Measurements from ENCODE around the gene GALNS. TPM values are rescaled to one million over a fixed set of nuclear protein-coding genes. Genes with fewer than 3 reads are reported as not detected.
A peak's percentile ranks its signal among the peaks of the same experiment; 100 is the strongest.

Gene GALNS
- total and polyA plus RNA-seq, 9 donors = 14.0 to 40.4 (median 21.6) TPM

GRCh38 chr16:88818575-88818874 is 38.2 kb downstream of the GALNS start:
- TF ChIP-seq POLR2A (IDR thresholded peaks at IDR 0.05) = no peak
- no peaks in the 10 kb centered on the region for H3K9me3 ChIP-seq
- no peak for DNase-seq
- H3K4me3 ChIP-seq = no peak overlapping the region
- no peaks in the 10 kb centered on the region for H3K27me3 ChIP-seq
- 74 to 87% (median 78%) methylated on average over 18 of the region's 18 CpGs for WGBS, 3 donors
- H3K4me1 ChIP-seq (ENCODE audit: insufficient read depth) = no peaks in the 10 kb centered on the region
- no peak overlapping the region for H3K27ac ChIP-seq
- H3K36me3 ChIP-seq = no peaks in the 10 kb centered on the region
- intact Hi-C loops (cut with DNase I) = loop anchor here in 1 of 4 donors (5.0 kb wide), 1 partner anchor 39 kb away; the partner anchor contains the start of genes GALNS and TRAPPC2L

DNA sequence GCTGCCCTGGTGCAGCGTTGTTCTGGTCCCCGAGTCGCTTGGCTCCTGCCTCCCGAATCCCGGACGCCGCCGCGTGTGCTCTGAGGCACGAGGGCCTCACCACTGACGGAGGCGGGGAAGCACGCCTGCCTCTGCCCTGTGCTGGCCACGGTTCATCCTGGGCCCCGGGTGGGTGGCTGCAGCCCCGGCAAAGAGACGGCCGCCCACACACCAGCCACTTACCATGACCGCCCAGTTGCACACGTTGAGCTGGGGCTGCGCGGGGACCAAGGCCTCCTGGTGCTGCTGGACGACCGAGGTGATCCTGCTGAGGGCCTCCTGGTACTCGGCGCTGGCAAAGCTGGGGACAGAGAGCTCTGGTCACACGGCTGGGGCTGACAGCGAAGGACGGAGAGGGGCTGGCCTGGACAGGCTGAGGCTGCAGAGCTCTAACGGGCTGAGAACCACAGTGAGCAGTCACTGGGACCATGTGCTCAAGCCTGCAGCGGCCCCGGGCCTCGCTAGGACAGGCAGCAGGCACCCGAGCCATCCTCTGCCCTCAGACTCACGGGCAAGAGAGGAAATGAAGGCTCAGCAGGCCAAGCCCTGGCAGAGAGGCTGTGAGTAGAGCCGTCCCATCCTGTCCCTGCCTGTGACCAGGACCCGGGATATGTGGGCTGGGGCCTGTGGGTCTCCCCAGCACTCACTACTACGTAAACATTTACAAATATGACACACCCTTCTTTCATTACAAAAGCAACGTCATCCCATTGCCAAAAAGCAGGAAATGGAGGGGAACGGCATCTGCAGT is 38.8 kb downstream of the GALNS start:
- H3K9me3 ChIP-seq = no peaks in the 10 kb centered on the region
- TF ChIP-seq POLR2A (IDR thresholded peaks at IDR 0.05) = no peak
- no peak for TF ChIP-seq EP300 (IDR thresholded peaks at IDR 0.05)
- TF ChIP-seq, protein P1, sequence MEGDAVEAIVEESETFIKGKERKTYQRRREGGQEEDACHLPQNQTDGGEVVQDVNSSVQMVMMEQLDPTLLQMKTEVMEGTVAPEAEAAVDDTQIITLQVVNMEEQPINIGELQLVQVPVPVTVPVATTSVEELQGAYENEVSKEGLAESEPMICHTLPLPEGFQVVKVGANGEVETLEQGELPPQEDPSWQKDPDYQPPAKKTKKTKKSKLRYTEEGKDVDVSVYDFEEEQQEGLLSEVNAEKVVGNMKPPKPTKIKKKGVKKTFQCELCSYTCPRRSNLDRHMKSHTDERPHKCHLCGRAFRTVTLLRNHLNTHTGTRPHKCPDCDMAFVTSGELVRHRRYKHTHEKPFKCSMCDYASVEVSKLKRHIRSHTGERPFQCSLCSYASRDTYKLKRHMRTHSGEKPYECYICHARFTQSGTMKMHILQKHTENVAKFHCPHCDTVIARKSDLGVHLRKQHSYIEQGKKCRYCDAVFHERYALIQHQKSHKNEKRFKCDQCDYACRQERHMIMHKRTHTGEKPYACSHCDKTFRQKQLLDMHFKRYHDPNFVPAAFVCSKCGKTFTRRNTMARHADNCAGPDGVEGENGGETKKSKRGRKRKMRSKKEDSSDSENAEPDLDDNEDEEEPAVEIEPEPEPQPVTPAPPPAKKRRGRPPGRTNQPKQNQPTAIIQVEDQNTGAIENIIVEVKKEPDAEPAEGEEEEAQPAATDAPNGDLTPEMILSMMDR (IDR thresholded peaks at IDR 0.05) = no peak
- H3K4me3 ChIP-seq = no peak overlapping the region
- DNase-seq = no peak
- no peak overlapping the region for H3K27ac ChIP-seq
- H3K4me1 ChIP-seq (ENCODE audit: insufficient read depth) = no peaks in the 10 kb centered on the region
- intact Hi-C loops (cut with DNase I) = loop anchor here in 1 of 4 donors (5.0 kb wide), 1 partner anchor 39 kb away; the partner anchor contains the start of genes GALNS and TRAPPC2L
- H3K36me3 ChIP-seq = no peaks in the 10 kb centered on the region
- 80 to 85% (median 85%) methylated on average over 27 to 40 of the region's 40 CpGs for WGBS, 3 donors
- no peaks in the 10 kb centered on the region for H3K27me3 ChIP-seq

GRCh38 chr16:88816736-88817535 is 39.8 kb downstream of the GALNS start:
- peaks cover 2% of the 10 kb centered on the region for H3K4me1 ChIP-seq (ENCODE audit: insufficient read depth)
- WGBS, 3 donors = 81 to 83% (median 81%) methylated on average over 38 to 41 of the region's 41 CpGs
- H3K27ac ChIP-seq = no peak overlapping the region
- no peaks in the 10 kb centered on the region for H3K27me3 ChIP-seq
- H3K36me3 ChIP-seq = no peaks in the 10 kb centered on the region
- intact Hi-C loops (cut with DNase I) = loop anchor here in 1 of 4 donors (5.0 kb wide), 1 partner anchor 40 kb away; the partner anchor contains the start of genes GALNS and TRAPPC2L
- TF ChIP-seq, protein P1 (IDR thresholded peaks at IDR 0.05) = no peak
- TF ChIP-seq POLR2A (IDR thresholded peaks at IDR 0.05) (no peak), EP300 (IDR thresholded peaks at IDR 0.05) (no peak)
- no peak for DNase-seq
- no peaks in the 10 kb centered on the region for H3K9me3 ChIP-seq
- H3K4me3 ChIP-seq = no peak overlapping the region

- no peaks in the 10 kb centered on the region for H3K36me3 ChIP-seq
- peak in 1 of 5 donors; percentile 53 for DNase-seq
- intact Hi-C loops (cut with DNase I) = loop anchor here in 1 of 4 donors (5.0 kb wide), 1 partner anchor 41 kb away; the partner anchor contains the start of genes GALNS and TRAPPC2L
- 50 to 54% (median 53%) methylated on average over 18 to 19 of the region's 19 CpGs for WGBS, 3 donors
- H3K27ac ChIP-seq = no peak overlapping the region
- H3K4me3 ChIP-seq = no peak overlapping the region
- no peak for TF ChIP-seq POLR2A (IDR thresholded peaks at IDR 0.05)
- TF ChIP-seq, protein P1 (IDR thresholded peaks at IDR 0.05) = peak in 2 of 3 donors; percentile 14 to 26
- H3K4me1 ChIP-seq (ENCODE audit: insufficient read depth) = peaks cover 2% of the 10 kb centered on the region
- H3K27me3 ChIP-seq = no peaks in the 10 kb centered on the region
- no peaks in the 10 kb centered on the region for H3K9me3 ChIP-seq
These were observed 40.7 kb downstream of the GALNS start for GRCh38 chr16:88815901-88816589.
